H1 (cell line): ENCODE data around the gene ASTL.

Experiments
- EGR1 ChIP-seq: IDR thresholded peaks from 2 replicates; pipeline ENCODE4 v1.6.1; 2011; ENCODE audit warnings: low read depth, low read length, borderline replicate concordance
- FOSL1 ChIP-seq: IDR thresholded peaks from 2 replicates; pipeline ENCODE4 v1.6.1; 2011; ENCODE audit warnings: mild to moderate bottlenecking, low read depth, low read length, moderate library complexity; ENCODE audit not compliant: insufficient read depth
- GTF2F1 ChIP-seq: IDR thresholded peaks from 2 replicates; pipeline ENCODE4 v1.6.1; 2012; ENCODE audit warnings: low read depth, low read length, improper control_type of control experiment, borderline replicate concordance
- JUND ChIP-seq: IDR thresholded peaks from 2 replicates; pipeline ENCODE4 v1.6.1; 2011; ENCODE audit warnings: mild to moderate bottlenecking, improper control_type of control experiment, low read length
- KDM5A ChIP-seq: fragments of 200-600 bp; IDR thresholded peaks from 2 replicates; pipeline ENCODE4 v1.7.1; 2012; ENCODE audit warnings: mild to moderate bottlenecking, low read length, inconsistent platforms, mixed read lengths
- POLR2A ChIP-seq, 2 experiments: IDR thresholded peaks; 1 replicate in 1 of 2; 2 replicates in 1 of 2; pipeline ENCODE4 v1.6.1; 2011; ENCODE audit warnings: low read depth in 2 of 2, low read length in 2 of 2, mild to moderate bottlenecking in 2 of 2; ENCODE audit errors: control extremely low read depth in 1 of 2
- POLR2AphosphoS5 ChIP-seq: IDR thresholded peaks from 2 replicates; pipeline ENCODE4 v1.6.1; 2011; ENCODE audit warnings: low read depth, low read length
- RAD21 ChIP-seq, 2 experiments: IDR thresholded peaks in 1 of 2; conservative IDR thresholded peaks in 1 of 2; 2 replicates each; pipeline ENCODE4 v1.6.1; 2011; ENCODE audit warnings: low read depth in 2 of 2, low read length in 2 of 2, improper control_type of control experiment in 1 of 2, inconsistent platforms in 1 of 2, mild to moderate bottlenecking in 1 of 2, moderate library complexity in 1 of 2
- SP1 ChIP-seq: IDR thresholded peaks from 2 replicates; pipeline ENCODE4 v1.6.1; 2011; ENCODE audit warnings: low read depth, low read length
- TAF7 ChIP-seq: optimal IDR thresholded peaks from 2 replicates; pipeline ENCODE3; 2011; ENCODE audit warnings: low read depth, mild to moderate bottlenecking, inconsistent platforms, low read length, moderate library complexity, borderline replicate concordance
- TF ChIP-seq, protein P1 (sequence below), 3 experiments: IDR thresholded peaks; 1 replicate in 2 of 3; 2 replicates in 1 of 3; pipeline versions ENCODE4 v1.5.1 to v1.6.1; 2011; ENCODE audit warnings: low read length in 3 of 3, mild to moderate bottlenecking in 3 of 3, inconsistent platforms in 2 of 3, low read depth in 1 of 3, moderate library complexity in 1 of 3; ENCODE audit not compliant: insufficient read depth in 1 of 3; ENCODE audit errors: control extremely low read depth in 1 of 3
- TF ChIP-seq, protein P2 (sequence below): IDR thresholded peaks from 2 replicates; pipeline ENCODE4 v1.6.1; 2011; ENCODE audit warnings: low read length, improper control_type of control experiment

DNA sequence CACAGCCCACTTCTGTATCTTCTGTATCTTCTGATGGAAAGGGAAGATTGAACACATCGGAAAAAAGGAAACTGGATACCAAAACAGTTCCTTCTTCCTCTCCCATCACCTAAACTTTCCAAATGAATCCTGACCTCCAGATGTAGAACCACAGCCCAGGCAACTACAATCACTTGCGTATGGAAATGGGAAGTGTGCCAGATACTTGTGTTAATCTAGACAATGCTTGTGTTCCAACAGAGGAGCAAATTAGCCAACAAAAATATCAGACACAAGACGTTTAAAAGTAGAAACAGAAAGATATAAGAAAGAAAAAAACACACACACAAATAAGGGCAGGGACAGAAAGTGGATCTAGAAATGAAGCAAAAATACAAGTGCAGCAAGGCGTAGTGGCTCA is 38.4 kb upstream of the ASTL start:
- TF ChIP-seq EGR1: no peak
- no peak for TF ChIP-seq TAF7
- no peak for TF ChIP-seq SP1
- no peak for TF ChIP-seq POLR2A (IDR thresholded peaks at IDR 0.05; ENCODE audit: control extremely low read depth in 1 of 2, low read depth in 2 of 2, low read length in 2 of 2)
- TF ChIP-seq RAD21 (IDR thresholded peaks at IDR 0.05 in 1 of 2, conservative IDR thresholded peaks at IDR 0.05 in 1 of 2; ENCODE audit: low read depth in 2 of 2, low read length in 2 of 2): no peak
- TF ChIP-seq, protein P1, sequence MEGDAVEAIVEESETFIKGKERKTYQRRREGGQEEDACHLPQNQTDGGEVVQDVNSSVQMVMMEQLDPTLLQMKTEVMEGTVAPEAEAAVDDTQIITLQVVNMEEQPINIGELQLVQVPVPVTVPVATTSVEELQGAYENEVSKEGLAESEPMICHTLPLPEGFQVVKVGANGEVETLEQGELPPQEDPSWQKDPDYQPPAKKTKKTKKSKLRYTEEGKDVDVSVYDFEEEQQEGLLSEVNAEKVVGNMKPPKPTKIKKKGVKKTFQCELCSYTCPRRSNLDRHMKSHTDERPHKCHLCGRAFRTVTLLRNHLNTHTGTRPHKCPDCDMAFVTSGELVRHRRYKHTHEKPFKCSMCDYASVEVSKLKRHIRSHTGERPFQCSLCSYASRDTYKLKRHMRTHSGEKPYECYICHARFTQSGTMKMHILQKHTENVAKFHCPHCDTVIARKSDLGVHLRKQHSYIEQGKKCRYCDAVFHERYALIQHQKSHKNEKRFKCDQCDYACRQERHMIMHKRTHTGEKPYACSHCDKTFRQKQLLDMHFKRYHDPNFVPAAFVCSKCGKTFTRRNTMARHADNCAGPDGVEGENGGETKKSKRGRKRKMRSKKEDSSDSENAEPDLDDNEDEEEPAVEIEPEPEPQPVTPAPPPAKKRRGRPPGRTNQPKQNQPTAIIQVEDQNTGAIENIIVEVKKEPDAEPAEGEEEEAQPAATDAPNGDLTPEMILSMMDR (IDR thresholded peaks at IDR 0.05; ENCODE audit: control extremely low read depth in 1 of 3, insufficient read depth in 1 of 3, low read depth in 1 of 3, low read length in 3 of 3): no peak
- TF ChIP-seq, protein P2, sequence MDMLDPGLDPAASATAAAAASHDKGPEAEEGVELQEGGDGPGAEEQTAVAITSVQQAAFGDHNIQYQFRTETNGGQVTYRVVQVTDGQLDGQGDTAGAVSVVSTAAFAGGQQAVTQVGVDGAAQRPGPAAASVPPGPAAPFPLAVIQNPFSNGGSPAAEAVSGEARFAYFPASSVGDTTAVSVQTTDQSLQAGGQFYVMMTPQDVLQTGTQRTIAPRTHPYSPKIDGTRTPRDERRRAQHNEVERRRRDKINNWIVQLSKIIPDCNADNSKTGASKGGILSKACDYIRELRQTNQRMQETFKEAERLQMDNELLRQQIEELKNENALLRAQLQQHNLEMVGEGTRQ: no peak
- TF ChIP-seq KDM5A: no peak
- TF ChIP-seq FOSL1: no peak
- no peak for TF ChIP-seq POLR2AphosphoS5
- TF ChIP-seq JUND: no peak
- TF ChIP-seq GTF2F1: no peak
